Mucosa of rectum (tissue), 2 donors: ENCODE data around the gene TRIM62.

Experiments
- H3K27ac ChIP-seq, 2 donors: one replicate each; pipeline ENCODE4 v1.7.0; 2013; ENCODE audit warnings: inconsistent platforms in 2 of 2, low read depth in 2 of 2, low read length in 2 of 2
- H3K27me3 ChIP-seq, 2 donors: one replicate each; pipeline ENCODE4 v1.7.0; 2013; ENCODE audit warnings: low read length in 2 of 2; ENCODE audit not compliant: control insufficient read depth in 2 of 2, insufficient read depth in 2 of 2
- H3K36me3 ChIP-seq, 2 donors: one replicate each; pipeline ENCODE4 v1.7.0; 2013; ENCODE audit warnings: low read length in 2 of 2; ENCODE audit not compliant: control insufficient read depth in 2 of 2, insufficient read depth in 2 of 2
- H3K4me1 ChIP-seq, 2 donors: one replicate each; pipeline ENCODE4 v1.7.0; 2013; ENCODE audit warnings: low read length in 2 of 2, mild to moderate bottlenecking in 1 of 2; ENCODE audit not compliant: control insufficient read depth in 2 of 2, insufficient read depth in 2 of 2
- H3K4me3 ChIP-seq, 2 donors: one replicate each; pipeline ENCODE4 v1.7.0; 2013; ENCODE audit warnings: low read length in 2 of 2
- H3K9ac ChIP-seq, 2 donors: one replicate each; pipeline ENCODE4 v1.7.0; 2013; ENCODE audit warnings: low read length in 2 of 2, low read depth in 1 of 2, mild to moderate bottlenecking in 1 of 2
- H3K9me3 ChIP-seq, 2 donors: one replicate each; pipeline ENCODE4 v1.7.0; 2013; ENCODE audit warnings: low read length in 2 of 2; ENCODE audit not compliant: control insufficient read depth in 2 of 2
- donor health status: healthy.
- donor health status: Normal muscosa, but diverticular disease.

Gene TRIM62

GRCh38 chr1:33161061-33161681 lies 20.7 kb downstream of the TRIM62 start:
- Histone ChIP-seq H3K4me1 (no peaks in the 10 kb centered on the region), H3K4me3 (no peak overlapping the region), H3K27ac (no peak overlapping the region), H3K9me3 (no peaks in the 10 kb centered on the region), H3K27me3 (no peaks in the 10 kb centered on the region), H3K36me3 (peaks cover 2 to 10% of the 10 kb centered on the region in 2 donors), H3K9ac (no peak overlapping the region)

- H3K27me3 ChIP-seq, result no peaks in the 10 kb centered on the region
- H3K9ac ChIP-seq, result no peak overlapping the region
- H3K4me3 ChIP-seq, result no peak overlapping the region
- no peaks in the 10 kb centered on the region for H3K4me1 ChIP-seq
- peaks cover 2 to 10% of the 10 kb centered on the region in 2 donors for H3K36me3 ChIP-seq
- no peaks in the 10 kb centered on the region for H3K9me3 ChIP-seq
- no peak overlapping the region for H3K27ac ChIP-seq
Observed at GRCh38 chr1:33159577-33159976, 22.3 kb downstream of the TRIM62 start.

GRCh38 chr1:33158366-33158765 lies 23.5 kb downstream of the TRIM62 start:
- no peaks in the 10 kb centered on the region for H3K9me3 ChIP-seq
- H3K27me3 ChIP-seq, result no peaks in the 10 kb centered on the region
- H3K4me3 ChIP-seq, result no peak overlapping the region
- peaks cover 2 to 10% of the 10 kb centered on the region in 2 donors for H3K36me3 ChIP-seq
- H3K4me1 ChIP-seq, result no peaks in the 10 kb centered on the region
- no peak overlapping the region for H3K27ac ChIP-seq
- H3K9ac ChIP-seq, result no peak overlapping the region

GRCh38 chr1:33157131-33157530 lies 24.7 kb downstream of the TRIM62 start:
- H3K27ac ChIP-seq, result no peak overlapping the region
- no peaks in the 10 kb centered on the region for H3K4me1 ChIP-seq

GRCh38 chr1:33155877-33156538 lies 25.8 kb downstream of the TRIM62 start:
- peaks cover 2 to 10% of the 10 kb centered on the region in 2 donors for H3K36me3 ChIP-seq
- no peak overlapping the region for H3K9ac ChIP-seq
- H3K9me3 ChIP-seq, result no peaks in the 10 kb centered on the region
- no peaks in the 10 kb centered on the region for H3K4me1 ChIP-seq
- H3K27me3 ChIP-seq, result no peaks in the 10 kb centered on the region
- H3K27ac ChIP-seq, result no peak overlapping the region
- H3K4me3 ChIP-seq, result no peak overlapping the region

More at GRCh38 chr1:33157131-33157530, 24.7 kb downstream of the TRIM62 start:
- no peak overlapping the region for H3K4me3 ChIP-seq
- H3K9me3 ChIP-seq, result no peaks in the 10 kb centered on the region
- H3K9ac ChIP-seq, result no peak overlapping the region
- no peaks in the 10 kb centered on the region for H3K27me3 ChIP-seq
- H3K36me3 ChIP-seq, result peaks cover 2 to 10% of the 10 kb centered on the region in 2 donors

GRCh38 chr1:33153650-33154049 lies 28.2 kb downstream of the TRIM62 start:
- no peak overlapping the region for H3K9ac ChIP-seq
- H3K27ac ChIP-seq, result no peak overlapping the region
- peaks cover 2 to 9% of the 10 kb centered on the region in 2 donors for H3K36me3 ChIP-seq
- no peaks in the 10 kb centered on the region for H3K9me3 ChIP-seq
- H3K4me3 ChIP-seq, result no peak overlapping the region
- no peaks in the 10 kb centered on the region for H3K4me1 ChIP-seq
- H3K27me3 ChIP-seq, result no peaks in the 10 kb centered on the region

GRCh38 chr1:33152685-33153432 lies 29.0 kb downstream of the TRIM62 start:
- H3K4me3 ChIP-seq, result no peak overlapping the region
- H3K36me3 ChIP-seq, result peaks cover 0 to 3% of the 10 kb centered on the region in 2 donors
- H3K9me3 ChIP-seq, result no peaks in the 10 kb centered on the region
- H3K4me1 ChIP-seq, result no peaks in the 10 kb centered on the region
- H3K27ac ChIP-seq, result no peak overlapping the region
- H3K27me3 ChIP-seq, result no peaks in the 10 kb centered on the region
- H3K9ac ChIP-seq, result no peak overlapping the region

GRCh38 chr1:33151116-33151515 lies 30.7 kb downstream of the TRIM62 start:
- Histone ChIP-seq H3K4me3 (no peak overlapping the region), H3K27me3 (no peaks in the 10 kb centered on the region), H3K36me3 (peaks cover 12% of the 10 kb centered on the region in 2 donors), H3K27ac (no peak overlapping the region), H3K9me3 (no peaks in the 10 kb centered on the region), H3K9ac (no peak overlapping the region), H3K4me1 (no peaks in the 10 kb centered on the region)

- H3K27me3 ChIP-seq, result no peaks in the 10 kb centered on the region
- no peaks in the 10 kb centered on the region for H3K4me1 ChIP-seq
- no peak overlapping the region for H3K27ac ChIP-seq
- H3K9ac ChIP-seq, result no peak overlapping the region
- H3K36me3 ChIP-seq, result peaks cover 12 to 13% of the 10 kb centered on the region in 2 donors
- H3K9me3 ChIP-seq, result no peaks in the 10 kb centered on the region
- H3K4me3 ChIP-seq, result no peak overlapping the region
Observed at GRCh38 chr1:33150522-33150921, 31.3 kb downstream of the TRIM62 start.
